Gastrocnemius medialis (tissue), 4 donors: Measurements from ENCODE around the gene DNPEP.

ENCODE experiments used
- POLR2A ChIP-seq, 2 donors: fragments of 450-650 bp; IDR thresholded peaks; one replicate each; pipeline ENCODE4 v1.6.1; 2017; ENCODE audit warnings: antibody characterized with exemption in 2 of 2, mild to moderate bottlenecking in 2 of 2, moderate library complexity in 2 of 2
- TF ChIP-seq, protein P1 (sequence below), 5 experiments: fragments of 450-650 bp in 3 of 5; fragments of 200-600 bp in 2 of 5; sonication (generic) in 2 of 5; IDR thresholded peaks in 4 of 5; conservative IDR thresholded peaks in 1 of 5; 1 replicate in 4 of 5; 2 replicates in 1 of 5; pipeline ENCODE4 v1.5.1; 2016 to 2019; ENCODE audit warnings: antibody characterized with exemption in 5 of 5, mild to moderate bottlenecking in 3 of 5, moderate library complexity in 3 of 5

DNA sequence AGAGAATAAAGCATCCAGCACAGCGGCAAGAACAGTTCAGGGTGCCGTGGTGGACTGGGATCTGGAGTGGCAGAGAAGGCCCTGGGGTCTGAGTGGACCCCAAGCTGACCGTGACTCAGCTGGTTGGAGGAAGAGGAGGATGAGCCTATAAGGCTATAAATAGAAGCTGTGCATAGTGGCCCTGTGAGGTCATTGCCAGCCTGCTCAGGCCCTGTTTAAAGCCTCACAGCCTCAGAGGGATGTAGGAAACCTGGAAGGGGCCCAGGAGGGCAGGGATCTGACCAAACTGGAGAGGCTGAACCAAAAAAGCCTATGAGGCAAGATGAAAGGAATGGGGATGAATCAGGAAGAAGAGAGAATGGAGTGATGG lies 19.1 kb upstream of the DNPEP start:
- TF ChIP-seq, protein P1, sequence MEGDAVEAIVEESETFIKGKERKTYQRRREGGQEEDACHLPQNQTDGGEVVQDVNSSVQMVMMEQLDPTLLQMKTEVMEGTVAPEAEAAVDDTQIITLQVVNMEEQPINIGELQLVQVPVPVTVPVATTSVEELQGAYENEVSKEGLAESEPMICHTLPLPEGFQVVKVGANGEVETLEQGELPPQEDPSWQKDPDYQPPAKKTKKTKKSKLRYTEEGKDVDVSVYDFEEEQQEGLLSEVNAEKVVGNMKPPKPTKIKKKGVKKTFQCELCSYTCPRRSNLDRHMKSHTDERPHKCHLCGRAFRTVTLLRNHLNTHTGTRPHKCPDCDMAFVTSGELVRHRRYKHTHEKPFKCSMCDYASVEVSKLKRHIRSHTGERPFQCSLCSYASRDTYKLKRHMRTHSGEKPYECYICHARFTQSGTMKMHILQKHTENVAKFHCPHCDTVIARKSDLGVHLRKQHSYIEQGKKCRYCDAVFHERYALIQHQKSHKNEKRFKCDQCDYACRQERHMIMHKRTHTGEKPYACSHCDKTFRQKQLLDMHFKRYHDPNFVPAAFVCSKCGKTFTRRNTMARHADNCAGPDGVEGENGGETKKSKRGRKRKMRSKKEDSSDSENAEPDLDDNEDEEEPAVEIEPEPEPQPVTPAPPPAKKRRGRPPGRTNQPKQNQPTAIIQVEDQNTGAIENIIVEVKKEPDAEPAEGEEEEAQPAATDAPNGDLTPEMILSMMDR (IDR thresholded peaks at IDR 0.05 in 4 of 5, conservative IDR thresholded peaks at IDR 0.05 in 1 of 5) = no peak
- TF ChIP-seq POLR2A (IDR thresholded peaks at IDR 0.05) = peak in 1 of 2 donors; percentile 7
